HEK293T (cell line): ENCODE data around the gene NPLOC4.
A peak's percentile ranks its signal among the peaks of the same experiment; 100 is the strongest.

Experiments used
- CTCF ChIA-PET: fragments of 350-600 bp; formaldehyde crosslinking; extraction: SDS; loops from one replicate; lab custom pipeline; 2021; ENCODE audit warnings: antibody characterized with exemption, inconsistent platforms; lab: Yijun Ruan, JAX
- POLR2A ChIA-PET: fragments of 350-600 bp; formaldehyde crosslinking; extraction: SDS; loops from one replicate; lab custom pipeline; 2020; ENCODE audit warnings: antibody characterized with exemption, inconsistent platforms; lab: Yijun Ruan, JAX
- DNase-seq: peaks from one replicate; pipeline ENCODE4 v3.0.0; 2012; ENCODE audit warnings: mixed read lengths; ENCODE audit errors: extremely low spot score
- ARNT ChIP-seq: fragments of 450-650 bp; IDR thresholded peaks from 2 replicates; pipeline ENCODE4 v1.6.1; 2017; ENCODE audit warnings: mild to moderate bottlenecking
- BHLHE40 ChIP-seq: fragments of 450-650 bp; IDR thresholded peaks from 2 replicates; pipeline ENCODE4 v1.6.1; 2016; ENCODE audit warnings: mild to moderate bottlenecking, moderate library complexity, borderline replicate concordance
- CTBP1 ChIP-seq: fragments of 450-650 bp; IDR thresholded peaks from 2 replicates; pipeline ENCODE4 v1.6.1; 2016; ENCODE audit warnings: borderline replicate concordance
- ELF4 ChIP-seq: fragments of 450-650 bp; IDR thresholded peaks from 2 replicates; pipeline ENCODE4 v1.6.1; 2017; ENCODE audit warnings: antibody characterized with exemption
- FOXA1 ChIP-seq: fragments of 450-650 bp; IDR thresholded peaks from 2 replicates; pipeline ENCODE4 v1.6.1; 2016; ENCODE audit warnings: mild to moderate bottlenecking
- FOXK2 ChIP-seq: fragments of 450-650 bp; IDR thresholded peaks from 2 replicates; pipeline ENCODE4 v1.6.1; 2016; ENCODE audit warnings: mild to moderate bottlenecking
- FOXM1 ChIP-seq: fragments of 450-650 bp; IDR thresholded peaks from 2 replicates; pipeline ENCODE4 v1.6.1; 2017; ENCODE audit warnings: mild to moderate bottlenecking, borderline replicate concordance
- HDGF ChIP-seq: fragments of 450-650 bp; IDR thresholded peaks from 2 replicates; pipeline ENCODE4 v1.6.1; 2017; ENCODE audit warnings: antibody characterized with exemption, borderline replicate concordance
- L3MBTL2 ChIP-seq: fragments of 450-650 bp; conservative IDR thresholded peaks from 2 replicates; pipeline ENCODE4 v1.6.1; 2016; ENCODE audit warnings: mild to moderate bottlenecking
- LEF1 ChIP-seq: fragments of 450-650 bp; IDR thresholded peaks from 2 replicates; pipeline ENCODE4 v1.6.1; 2017; ENCODE audit warnings: mild to moderate bottlenecking, borderline replicate concordance
- NFRKB ChIP-seq: fragments of 450-650 bp; IDR thresholded peaks from 2 replicates; pipeline ENCODE4 v1.6.1; 2016; ENCODE audit warnings: mild to moderate bottlenecking, moderate library complexity
- PKNOX1 ChIP-seq: fragments of 450-650 bp; IDR thresholded peaks from 2 replicates; pipeline ENCODE4 v1.6.1; 2016
- SP1 ChIP-seq: fragments of 450-650 bp; IDR thresholded peaks from 2 replicates; pipeline ENCODE4 v1.6.1; 2017
- SUZ12 ChIP-seq: fragments of 450-650 bp; IDR thresholded peaks from 2 replicates; pipeline ENCODE4 v1.6.1; 2016; ENCODE audit warnings: mild to moderate bottlenecking
- TARDBP ChIP-seq: fragments of 450-650 bp; IDR thresholded peaks from 2 replicates; pipeline ENCODE4 v1.6.1; 2016
- ZNF384 ChIP-seq: fragments of 450-650 bp; IDR thresholded peaks from 2 replicates; pipeline ENCODE4 v1.6.1; 2016

Gene NPLOC4

GRCh38 chr17:81578561-81579225, 58.2 kb downstream of the NPLOC4 start:
- CTCF ChIA-PET, result interaction anchor here (1.1 kb wide), 1 partner anchor 12 kb away, joined by 3 read pairs; no protein-coding TSS in a partner anchor
- DNase-seq, result no peak
- TF ChIP-seq LEF1, result no peak
- no peak for TF ChIP-seq SUZ12
- TF ChIP-seq CTBP1, result no peak
- no peak for TF ChIP-seq ZNF384
- POLR2A ChIA-PET, result no interaction called here

GRCh38 chr17:81578038-81578441, 58.9 kb downstream of the NPLOC4 start:
- ChIA-PET CTCF (interaction anchor here (1.1 kb wide), 1 partner anchor 11 kb away, joined by 3 read pairs; no protein-coding TSS in a partner anchor), POLR2A (no interaction called here)
- TF ChIP-seq BHLHE40, result no peak
- TF ChIP-seq NFRKB, result no peak
- TF ChIP-seq FOXK2, result no peak
- no peak for TF ChIP-seq ZNF384
- TF ChIP-seq TARDBP, result no peak
- no peak for TF ChIP-seq HDGF
- no peak for TF ChIP-seq ELF4
- TF ChIP-seq FOXM1, result no peak
- no peak for TF ChIP-seq SP1
- no peak for TF ChIP-seq PKNOX1
- TF ChIP-seq FOXA1, result no peak
- no peak for TF ChIP-seq LEF1
- TF ChIP-seq L3MBTL2, result no peak
- no peak for TF ChIP-seq CTBP1
- no peak for TF ChIP-seq SUZ12
- no peak for TF ChIP-seq ARNT
- no peak for DNase-seq

GRCh38 chr17:81577278-81578000, 59.5 kb downstream of the NPLOC4 start:
- CTCF ChIA-PET, result interaction anchor here (0.8 to 1.1 kb wide), 2 partner anchors 10 to 79 kb away, joined by 3 to 4 read pairs; no protein-coding TSS in a partner anchor
- POLR2A ChIA-PET, result interaction anchor here (0.8 kb wide), 1 partner anchor 10 kb away, joined by 5 read pairs; no protein-coding TSS in a partner anchor
- no peak for DNase-seq
- TF ChIP-seq ELF4, result no peak
- TF ChIP-seq HDGF, result no peak
- no peak for TF ChIP-seq TARDBP

- no peak for DNase-seq
- TF ChIP-seq TARDBP (no peak), PKNOX1 (peak; percentile 59; the same call in 1 of the 2 replicates)
Observed at GRCh38 chr17:81576621-81577277, 60.2 kb downstream of the NPLOC4 start.

GRCh38 chr17:81575836-81576235, 61.1 kb downstream of the NPLOC4 start:
- DNase-seq, result no peak
- no peak for TF ChIP-seq SUZ12
- no peak for TF ChIP-seq HDGF
- POLR2A ChIA-PET, result interaction anchor here (1.1 kb wide), 1 partner anchor 23 kb away, joined by 3 read pairs; the partner anchor contains the start of gene FAAP100
- CTCF ChIA-PET, result no interaction called here

More at GRCh38 chr17:81576621-81577277, 60.2 kb downstream of the NPLOC4 start:
- POLR2A ChIA-PET, result interaction anchor here (0.8 kb wide), 1 partner anchor 10 kb away, joined by 5 read pairs; no protein-coding TSS in a partner anchor
- CTCF ChIA-PET, result interaction anchor here (0.8 kb wide), 1 partner anchor 79 kb away, joined by 4 read pairs; no protein-coding TSS in a partner anchor

- CTCF ChIA-PET, result no interaction called here
- TF ChIP-seq FOXM1 (no peak), FOXA1 (no peak), PKNOX1 (no peak), SP1 (no peak), FOXK2 (no peak), NFRKB (no peak), CTBP1 (no peak), ZNF384 (no peak), TARDBP (no peak), HDGF (no peak), L3MBTL2 (no peak), SUZ12 (no peak), LEF1 (no peak), BHLHE40 (no peak), ARNT (no peak), ELF4 (no peak)
- POLR2A ChIA-PET, result no interaction called here
- no peak for DNase-seq
Observed at GRCh38 chr17:81574643-81574956, 62.3 kb downstream of the NPLOC4 start.
